ENCODE measurements around the gene DCLK1. TPM values are rescaled to one million over a fixed set of nuclear protein-coding genes. Genes with fewer than 3 reads are reported as not detected.

Gene DCLK1
- total and polyA plus RNA-seq, 5 donors from 2014 or later: not detected

DNA sequence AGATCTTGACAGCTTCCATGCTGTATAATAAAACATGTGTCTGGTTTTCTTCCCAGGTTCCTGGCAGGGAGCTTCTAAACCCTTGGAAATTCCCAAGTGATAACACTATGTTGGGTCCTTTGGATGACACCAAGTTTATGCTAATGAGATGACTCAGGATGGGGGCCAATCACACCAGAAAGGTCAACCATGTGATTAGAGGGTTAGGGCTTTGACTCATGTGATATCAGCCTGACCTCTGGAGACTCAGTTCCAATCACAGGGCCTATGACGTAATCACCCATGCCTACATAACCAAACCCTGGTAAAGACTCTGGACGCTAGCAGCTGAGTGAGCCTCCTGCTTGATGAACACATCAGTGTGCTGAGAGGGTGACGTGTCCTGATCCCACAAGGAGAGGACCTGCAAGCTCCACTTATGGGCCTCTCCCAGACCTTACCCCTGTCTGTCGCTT lies 203.6 kb downstream of the DCLK1 start:
- no peaks in the 10 kb centered on the region for H3K4me1 Mint-ChIP-seq
- no peak for ATAC-seq (ENCODE audit: low read depth in 2 of 2)
- no peak for DNase-seq

DNA sequence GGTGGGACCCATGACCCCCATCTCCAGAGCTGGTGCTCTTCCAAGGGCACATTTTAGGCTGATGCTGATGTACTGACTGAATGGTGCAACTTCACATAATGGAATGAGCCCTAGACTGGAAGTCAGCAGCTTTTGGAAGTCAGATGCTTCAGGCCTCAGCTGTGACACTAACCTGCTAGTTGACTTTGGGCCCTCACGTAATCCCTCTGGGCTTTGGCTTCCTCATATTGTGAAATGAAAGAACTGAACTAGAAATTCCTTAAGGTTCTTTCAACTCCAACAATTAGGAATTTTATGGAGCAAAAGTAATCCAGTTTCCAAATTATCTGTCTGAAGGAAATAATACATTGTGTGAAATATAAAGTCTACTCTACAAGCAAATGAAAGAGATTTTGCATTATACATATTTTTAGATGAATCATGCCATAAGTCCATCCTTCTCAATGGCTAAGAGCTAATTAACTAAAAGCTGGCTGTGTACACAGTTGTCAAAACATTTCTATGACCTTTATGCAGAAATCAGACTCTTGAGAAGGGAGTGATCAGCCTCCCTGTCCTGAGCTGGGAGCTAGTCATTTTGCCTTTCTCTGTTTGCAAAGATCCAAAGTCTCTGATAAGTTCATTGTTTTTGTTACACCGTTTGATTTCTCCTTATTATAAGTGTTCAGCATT lies 204.2 kb downstream of the DCLK1 start:
- no peak for DNase-seq
- no peak overlapping the region for H3K27ac Mint-ChIP-seq
- no peak overlapping the region for H3K4me3 ChIP-seq (ENCODE audit: low read depth, low read length)

More for the DNA sequence above, 203.6 kb downstream of the DCLK1 start:
- peaks cover 0 to 3% of the 10 kb centered on the region in 2 experiments for H3K9me3 ChIP-seq (ENCODE audit: control insufficient read depth in 2 of 2, low read length in 2 of 2)
- H3K36me3 ChIP-seq (ENCODE audit: control insufficient read depth, insufficient read depth, low read length): no peaks in the 10 kb centered on the region
- no peaks in the 10 kb centered on the region for H3K27me3 ChIP-seq (ENCODE audit: control insufficient read depth, insufficient read depth, low read length)
- Mint-ChIP-seq H3K27ac (no peak overlapping the region), H3K9me3 (peaks cover 0 to 10% (median 4%) of the 10 kb centered on the region in 7 donors), H3K27me3 (no peaks in the 10 kb centered on the region), H3K4me3 (no peak overlapping the region), H3K36me3 (no peaks in the 10 kb centered on the region)
- H3K4me1 ChIP-seq (ENCODE audit: control insufficient read depth, insufficient read depth, low read length, poor library complexity, severe bottlenecking): no peaks in the 10 kb centered on the region
- H3K27ac ChIP-seq (ENCODE audit: insufficient read depth, low read length, poor library complexity, severe bottlenecking): no peak overlapping the region
- no peak overlapping the region for H3K4me3 ChIP-seq (ENCODE audit: low read depth, low read length)

DNA sequence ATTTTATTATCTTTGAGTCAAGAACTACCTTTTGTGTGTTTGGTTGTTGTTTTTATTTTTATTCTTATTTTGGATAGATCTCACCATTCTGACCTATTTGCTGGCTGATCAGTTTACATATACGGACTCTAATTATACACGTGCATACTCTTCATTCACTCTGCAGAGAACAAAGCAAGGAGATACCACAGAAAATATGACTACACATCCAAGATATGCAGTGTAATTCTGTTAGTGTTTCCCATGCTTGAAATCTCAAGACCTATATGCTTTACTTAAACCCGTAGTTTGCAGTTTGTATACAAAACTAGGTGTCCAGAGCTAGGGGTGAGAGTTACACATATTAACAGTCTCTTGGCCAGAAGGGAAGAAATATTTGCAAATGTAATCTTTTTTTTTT lies 205.5 kb downstream of the DCLK1 start:
- Histone ChIP-seq H3K9me3 (ENCODE audit: control insufficient read depth in 2 of 2, low read length in 2 of 2) (peaks cover 0 to 3% of the 10 kb centered on the region in 2 experiments), H3K4me1 (ENCODE audit: control insufficient read depth, insufficient read depth, low read length, poor library complexity, severe bottlenecking) (no peaks in the 10 kb centered on the region), H3K27ac (ENCODE audit: insufficient read depth, low read length, poor library complexity, severe bottlenecking) (no peak overlapping the region), H3K27me3 (ENCODE audit: control insufficient read depth, insufficient read depth, low read length) (no peaks in the 10 kb centered on the region), H3K4me3 (ENCODE audit: low read depth, low read length) (no peak overlapping the region), H3K36me3 (ENCODE audit: control insufficient read depth, insufficient read depth, low read length) (no peaks in the 10 kb centered on the region)
- Mint-ChIP-seq H3K36me3 (no peaks in the 10 kb centered on the region), H3K27ac (no peak overlapping the region), H3K9me3 (peaks cover 0 to 12% (median 4%) of the 10 kb centered on the region in 7 donors), H3K4me3 (no peak overlapping the region), H3K4me1 (no peaks in the 10 kb centered on the region), H3K27me3 (no peaks in the 10 kb centered on the region)
- ATAC-seq (ENCODE audit: low read depth in 2 of 2) (no peak), DNase-seq (no peak)

More for the DNA sequence above, 204.2 kb downstream of the DCLK1 start:
- Histone ChIP-seq H3K27me3 (ENCODE audit: control insufficient read depth, insufficient read depth, low read length) (no peaks in the 10 kb centered on the region), H3K4me1 (ENCODE audit: control insufficient read depth, insufficient read depth, low read length, poor library complexity, severe bottlenecking) (no peaks in the 10 kb centered on the region), H3K9me3 (ENCODE audit: control insufficient read depth in 2 of 2, low read length in 2 of 2) (peaks cover 0 to 3% of the 10 kb centered on the region in 2 experiments), H3K27ac (ENCODE audit: insufficient read depth, low read length, poor library complexity, severe bottlenecking) (no peak overlapping the region), H3K36me3 (ENCODE audit: control insufficient read depth, insufficient read depth, low read length) (no peaks in the 10 kb centered on the region)
- Mint-ChIP-seq H3K36me3 (no peaks in the 10 kb centered on the region), H3K4me1 (no peaks in the 10 kb centered on the region), H3K9me3 (peaks cover 0 to 6% (median 2%) of the 10 kb centered on the region in 7 donors), H3K4me3 (no peak overlapping the region), H3K27me3 (no peaks in the 10 kb centered on the region)
- ATAC-seq (ENCODE audit: low read depth in 2 of 2): no peak

DNA sequence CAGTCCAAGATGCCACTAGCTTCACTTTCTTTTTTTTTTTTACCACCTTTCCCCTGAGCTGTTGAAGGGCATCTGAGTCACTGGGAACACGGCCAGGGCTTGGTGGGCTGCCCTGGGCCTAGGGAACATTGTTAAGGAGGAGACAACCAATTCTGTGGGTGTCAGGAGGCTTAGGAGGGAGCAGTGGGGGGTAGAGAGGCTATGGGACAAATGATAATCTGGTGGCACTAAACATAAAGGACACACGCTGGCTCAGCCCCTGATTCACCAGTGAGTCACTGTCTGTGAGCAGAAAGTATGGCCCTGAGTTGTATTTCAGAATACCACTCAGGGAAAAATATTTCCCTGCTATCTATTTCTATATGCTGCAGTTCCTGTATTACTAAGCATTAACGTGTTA lies 207.8 kb downstream of the DCLK1 start:
- H3K27me3 ChIP-seq (ENCODE audit: control insufficient read depth, insufficient read depth, low read length): no peaks in the 10 kb centered on the region
- no peak for ATAC-seq (ENCODE audit: low read depth in 2 of 2)
- no peaks in the 10 kb centered on the region for H3K36me3 Mint-ChIP-seq
- no peaks in the 10 kb centered on the region for H3K4me1 ChIP-seq (ENCODE audit: control insufficient read depth, insufficient read depth, low read length, poor library complexity, severe bottlenecking)
- DNase-seq: no peak
- H3K9me3 ChIP-seq (ENCODE audit: control insufficient read depth in 2 of 2, low read length in 2 of 2): no peaks in the 10 kb centered on the region
- no peaks in the 10 kb centered on the region for H3K36me3 ChIP-seq (ENCODE audit: control insufficient read depth, insufficient read depth, low read length)
- no peaks in the 10 kb centered on the region for H3K27me3 Mint-ChIP-seq
- H3K4me3 Mint-ChIP-seq: no peak overlapping the region
- H3K4me1 Mint-ChIP-seq: no peaks in the 10 kb centered on the region
- H3K9me3 Mint-ChIP-seq: peaks cover 0 to 11% (median 3%) of the 10 kb centered on the region in 7 donors
- no peak overlapping the region for H3K27ac ChIP-seq (ENCODE audit: insufficient read depth, low read length, poor library complexity, severe bottlenecking)
- H3K27ac Mint-ChIP-seq: no peak overlapping the region
- no peak overlapping the region for H3K4me3 ChIP-seq (ENCODE audit: low read depth, low read length)

DNA sequence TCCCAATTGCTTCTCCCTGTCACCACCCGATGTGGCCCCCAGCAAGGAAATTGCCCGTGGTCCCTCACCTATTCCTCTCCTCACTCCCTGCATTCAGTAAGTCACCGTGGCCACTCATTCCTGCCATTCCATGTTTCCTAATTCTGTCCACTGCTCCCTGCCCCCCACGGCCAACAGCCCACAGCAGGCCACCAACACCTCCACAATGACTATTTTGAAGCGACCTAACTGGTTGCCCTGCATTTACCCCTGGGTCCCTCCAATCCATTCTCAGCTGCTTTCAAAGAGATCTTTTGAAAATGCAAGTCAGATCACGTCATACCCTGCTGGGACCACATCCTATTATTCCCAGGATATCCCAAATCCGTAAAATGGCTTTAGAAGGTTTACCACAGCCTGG lies 210.4 kb downstream of the DCLK1 start:
- H3K36me3 Mint-ChIP-seq: no peaks in the 10 kb centered on the region

DNA sequence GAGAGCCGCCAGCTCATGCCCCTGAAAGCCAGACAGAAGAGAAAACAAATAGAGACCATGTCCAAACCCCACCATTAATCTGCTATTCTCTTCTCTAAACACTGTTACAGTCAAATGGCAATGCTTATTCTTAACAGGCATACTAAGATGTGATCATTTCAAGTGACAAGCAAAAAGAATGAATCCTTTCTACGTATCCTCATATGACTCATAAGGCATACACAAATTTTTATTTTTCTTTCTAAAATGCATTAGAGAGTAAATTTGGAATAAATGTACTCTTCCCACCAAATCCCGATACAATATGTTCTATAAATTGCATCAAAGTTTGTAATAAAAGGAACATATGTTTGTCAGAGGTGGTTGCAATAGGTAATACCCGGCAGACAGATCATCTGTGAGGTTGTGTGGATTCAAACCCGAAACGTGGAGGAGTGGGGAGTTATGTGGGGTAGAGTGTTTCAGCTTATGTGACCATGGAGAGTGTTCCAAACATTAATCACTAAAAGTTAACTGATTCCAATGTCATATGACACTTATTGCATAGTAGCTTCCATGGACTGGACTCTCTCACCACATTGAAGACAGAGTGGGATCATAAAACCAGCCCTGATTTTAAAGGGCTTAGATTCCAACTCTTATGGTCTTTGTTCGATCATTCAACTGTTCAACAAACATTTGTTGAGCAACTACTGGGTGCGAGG lies 213.1 kb downstream of the DCLK1 start:
- no peak for ATAC-seq (ENCODE audit: low read depth in 2 of 2)
- H3K9me3 ChIP-seq (ENCODE audit: control insufficient read depth in 2 of 2, low read length in 2 of 2): no peaks in the 10 kb centered on the region
- no peaks in the 10 kb centered on the region for H3K36me3 ChIP-seq (ENCODE audit: control insufficient read depth, insufficient read depth, low read length)
- no peaks in the 10 kb centered on the region for H3K4me1 ChIP-seq (ENCODE audit: control insufficient read depth, insufficient read depth, low read length, poor library complexity, severe bottlenecking)
- DNase-seq: no peak
- H3K4me1 Mint-ChIP-seq: no peaks in the 10 kb centered on the region
- H3K4me3 ChIP-seq (ENCODE audit: low read depth, low read length): no peak overlapping the region
- peaks cover 0 to 6% (median 2%) of the 10 kb centered on the region in 7 donors for H3K9me3 Mint-ChIP-seq
- H3K4me3 Mint-ChIP-seq: no peak overlapping the region
- no peaks in the 10 kb centered on the region for H3K27me3 Mint-ChIP-seq
- H3K27me3 ChIP-seq (ENCODE audit: control insufficient read depth, insufficient read depth, low read length): no peaks in the 10 kb centered on the region
- H3K27ac Mint-ChIP-seq: no peak overlapping the region
- no peak overlapping the region for H3K27ac ChIP-seq (ENCODE audit: insufficient read depth, low read length, poor library complexity, severe bottlenecking)
- no peaks in the 10 kb centered on the region for H3K36me3 Mint-ChIP-seq

More for the DNA sequence above, 210.4 kb downstream of the DCLK1 start:
- H3K4me1 ChIP-seq (ENCODE audit: control insufficient read depth, insufficient read depth, low read length, poor library complexity, severe bottlenecking): no peaks in the 10 kb centered on the region
- H3K27ac ChIP-seq (ENCODE audit: insufficient read depth, low read length, poor library complexity, severe bottlenecking): no peak overlapping the region
- no peaks in the 10 kb centered on the region for H3K36me3 ChIP-seq (ENCODE audit: control insufficient read depth, insufficient read depth, low read length)
- Mint-ChIP-seq H3K27me3 (no peaks in the 10 kb centered on the region), H3K4me1 (no peaks in the 10 kb centered on the region), H3K4me3 (no peak overlapping the region), H3K27ac (peak overlapping the region in 1 of 3 donors; percentile 22), H3K9me3 (peaks cover 1 to 10% (median 3%) of the 10 kb centered on the region in 7 donors)
- no peaks in the 10 kb centered on the region for H3K27me3 ChIP-seq (ENCODE audit: control insufficient read depth, insufficient read depth, low read length)
- H3K4me3 ChIP-seq (ENCODE audit: low read depth, low read length): no peak overlapping the region
- no peaks in the 10 kb centered on the region for H3K9me3 ChIP-seq (ENCODE audit: control insufficient read depth in 2 of 2, low read length in 2 of 2)
- DNase-seq: no peak
- no peak for ATAC-seq (ENCODE audit: low read depth in 2 of 2)

DNA sequence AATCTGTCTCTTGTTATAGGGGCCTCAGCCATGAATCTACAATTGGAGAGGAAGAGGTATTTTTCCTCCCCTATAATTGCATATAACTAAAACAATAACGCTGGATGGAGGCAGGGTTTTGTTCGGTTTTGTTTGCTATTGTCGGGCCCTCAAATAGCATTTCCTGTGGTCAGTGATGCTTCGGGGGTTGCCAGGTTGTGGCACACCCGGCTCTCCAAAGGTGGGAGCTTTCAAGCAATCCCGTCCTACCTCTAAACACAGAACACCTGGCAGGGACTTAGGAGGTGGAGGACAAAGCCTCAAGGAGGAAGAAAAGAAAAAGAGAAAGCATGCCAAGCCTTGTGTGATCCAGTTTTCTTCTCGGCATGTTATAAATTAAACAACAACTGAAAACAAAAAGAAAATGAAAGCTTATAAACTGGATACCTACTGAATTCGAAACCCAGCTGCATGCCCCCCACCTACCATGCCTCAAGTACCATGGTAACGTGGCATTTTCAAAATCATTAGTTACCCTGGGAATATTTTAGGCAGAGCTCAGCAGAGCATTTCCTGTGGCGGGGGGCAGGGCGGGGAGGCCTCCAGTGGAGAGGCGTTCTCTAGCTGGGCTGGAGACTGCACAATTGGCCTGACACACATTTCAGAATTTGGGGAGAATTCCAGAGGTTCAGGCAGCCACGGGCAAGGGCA lies 213.8 kb downstream of the DCLK1 start:
- ATAC-seq (ENCODE audit: low read depth in 2 of 2): no peak
- no peak for DNase-seq
- Mint-ChIP-seq H3K9me3 (peaks cover 0 to 6% (median 2%) of the 10 kb centered on the region in 7 donors), H3K4me1 (no peaks in the 10 kb centered on the region), H3K4me3 (no peak overlapping the region), H3K27me3 (no peaks in the 10 kb centered on the region), H3K36me3 (no peaks in the 10 kb centered on the region), H3K27ac (no peak overlapping the region)
- Histone ChIP-seq H3K4me3 (ENCODE audit: low read depth, low read length) (no peak overlapping the region), H3K9me3 (ENCODE audit: control insufficient read depth in 2 of 2, low read length in 2 of 2) (no peaks in the 10 kb centered on the region), H3K27ac (ENCODE audit: insufficient read depth, low read length, poor library complexity, severe bottlenecking) (no peak overlapping the region), H3K27me3 (ENCODE audit: control insufficient read depth, insufficient read depth, low read length) (no peaks in the 10 kb centered on the region), H3K4me1 (ENCODE audit: control insufficient read depth, insufficient read depth, low read length, poor library complexity, severe bottlenecking) (no peaks in the 10 kb centered on the region), H3K36me3 (ENCODE audit: control insufficient read depth, insufficient read depth, low read length) (no peaks in the 10 kb centered on the region)
